Measurements from ENCODE around the gene UTS2B.

GRCh38 chr3:191302451-191302850 lies 27.9 kb downstream of the UTS2B start:
- TF ChIP-seq CTCF (conservative IDR thresholded peaks at IDR 0.05; ENCODE audit: low read length) (no peak), EZH2phosphoT487 (IDR thresholded peaks at IDR 0.05; ENCODE audit: borderline replicate concordance) (no peak)

All from Loucy (cell line).